ENCODE results near the gene MCCC1.

Gene MCCC1

DNA sequence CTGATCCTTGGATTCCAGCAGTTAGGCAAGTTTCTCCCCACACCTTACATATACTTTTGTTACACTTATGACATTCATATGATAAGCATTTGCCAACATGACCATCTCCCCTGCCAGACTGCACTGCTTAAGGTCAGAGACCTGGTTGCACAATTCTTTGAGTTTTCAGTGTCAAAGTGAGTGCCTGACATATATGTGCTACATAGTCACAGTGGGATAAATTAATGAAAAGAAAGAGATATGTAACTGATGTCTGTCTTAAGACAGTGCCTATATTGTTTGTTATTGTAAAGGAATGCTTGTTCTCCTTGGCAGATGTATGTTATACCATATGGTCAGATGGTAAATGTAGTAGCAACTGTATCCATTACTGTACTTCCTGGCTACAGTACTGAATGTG is 115.4 kb downstream of the MCCC1 start:
- DNase-seq (ENCODE audit: extremely low spot score), result no peak
- ChIA-PET POLR2A (interaction anchor here (0.5 kb wide), 1 partner anchor 70 kb away, joined by 3 read pairs; no protein-coding TSS in a partner anchor), CTCF (no interaction called here)
- TF ChIP-seq, protein P1, sequence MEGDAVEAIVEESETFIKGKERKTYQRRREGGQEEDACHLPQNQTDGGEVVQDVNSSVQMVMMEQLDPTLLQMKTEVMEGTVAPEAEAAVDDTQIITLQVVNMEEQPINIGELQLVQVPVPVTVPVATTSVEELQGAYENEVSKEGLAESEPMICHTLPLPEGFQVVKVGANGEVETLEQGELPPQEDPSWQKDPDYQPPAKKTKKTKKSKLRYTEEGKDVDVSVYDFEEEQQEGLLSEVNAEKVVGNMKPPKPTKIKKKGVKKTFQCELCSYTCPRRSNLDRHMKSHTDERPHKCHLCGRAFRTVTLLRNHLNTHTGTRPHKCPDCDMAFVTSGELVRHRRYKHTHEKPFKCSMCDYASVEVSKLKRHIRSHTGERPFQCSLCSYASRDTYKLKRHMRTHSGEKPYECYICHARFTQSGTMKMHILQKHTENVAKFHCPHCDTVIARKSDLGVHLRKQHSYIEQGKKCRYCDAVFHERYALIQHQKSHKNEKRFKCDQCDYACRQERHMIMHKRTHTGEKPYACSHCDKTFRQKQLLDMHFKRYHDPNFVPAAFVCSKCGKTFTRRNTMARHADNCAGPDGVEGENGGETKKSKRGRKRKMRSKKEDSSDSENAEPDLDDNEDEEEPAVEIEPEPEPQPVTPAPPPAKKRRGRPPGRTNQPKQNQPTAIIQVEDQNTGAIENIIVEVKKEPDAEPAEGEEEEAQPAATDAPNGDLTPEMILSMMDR (IDR thresholded peaks at IDR 0.05; ENCODE audit: control extremely low read depth, extremely low read depth, low read depth, missing control alignments), result no peak

DNA sequence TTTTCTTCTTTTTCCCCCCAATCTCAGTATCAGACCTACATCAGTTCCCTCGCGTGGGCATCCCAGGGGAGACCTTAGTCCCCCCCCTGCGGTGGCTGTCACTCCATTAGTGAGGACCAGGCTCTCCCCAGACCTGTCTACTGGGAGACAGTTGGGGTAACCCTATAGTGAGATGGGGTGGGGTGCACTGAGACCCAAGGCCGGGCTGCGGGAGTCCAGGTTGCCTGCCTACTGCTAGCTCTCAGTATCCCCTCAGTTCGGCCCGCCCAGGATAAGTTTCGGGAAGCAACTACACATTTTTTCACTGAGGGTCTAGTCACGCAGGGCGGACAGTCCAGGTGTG is 118.3 kb downstream of the MCCC1 start:
- ChIA-PET CTCF (interaction anchor here (0.9 to 1.3 kb wide), 5 partner anchors 8 to 20 kb away, joined by 3 to 4 read pairs (median 3); no protein-coding TSS in a partner anchor), POLR2A (no interaction called here)
- no peak for DNase-seq (ENCODE audit: extremely low spot score)
- TF ChIP-seq, protein P1 (IDR thresholded peaks at IDR 0.05; ENCODE audit: control extremely low read depth, extremely low read depth, low read depth, missing control alignments), result no peak

DNA sequence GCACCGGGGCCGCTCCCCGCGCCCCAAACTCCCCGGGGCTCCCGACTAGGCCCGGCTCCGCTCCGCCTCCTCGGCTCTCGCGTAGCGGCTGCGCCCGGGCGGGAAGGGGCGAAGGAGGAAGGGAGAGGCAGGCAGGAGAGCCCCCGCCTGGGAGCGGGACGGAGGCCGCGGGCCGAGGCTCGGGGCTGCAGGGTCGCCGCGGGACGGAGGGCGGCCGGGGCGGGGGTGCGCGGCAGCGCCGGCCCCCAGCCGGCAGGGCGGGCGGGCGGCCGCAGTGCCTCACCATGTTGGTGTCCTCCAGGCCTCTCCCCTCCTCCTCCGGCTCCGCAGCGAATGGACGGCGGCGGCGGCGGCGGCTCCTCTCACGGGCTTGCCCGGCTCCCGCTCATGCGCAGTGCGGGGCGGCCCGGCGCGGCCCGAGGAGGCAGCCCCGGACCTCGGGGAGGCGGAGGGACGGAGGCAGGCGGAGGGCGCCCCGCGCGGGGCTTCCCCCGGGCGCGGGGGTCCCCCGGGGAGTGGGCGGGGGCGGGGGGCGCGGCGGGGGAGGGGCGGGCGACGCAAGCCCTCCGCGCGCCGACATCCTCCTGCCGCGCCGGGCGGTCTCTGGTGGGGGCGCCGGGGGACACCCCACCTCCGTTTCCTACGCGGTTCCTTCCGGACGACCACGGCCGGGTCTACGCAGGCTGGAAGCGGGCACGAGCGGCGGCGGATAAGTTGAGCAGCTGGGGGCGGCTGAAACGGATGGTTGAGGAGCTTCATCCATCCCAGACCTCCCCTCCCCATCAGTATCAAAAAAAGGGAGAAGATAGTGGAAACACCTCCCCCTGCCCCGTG is 118.9 kb downstream of the MCCC1 start, which contains the start of gene DCUN1D1:
Gene DCUN1D1 (minus strand): TSS at position 335 of the 834 bp plus-strand sequence. CDS start 49 bp downstream, at position 286.
- POLR2A ChIA-PET, result interaction anchor here (0.6 kb wide), 1 partner anchor 70 kb away, joined by 3 read pairs; no protein-coding TSS in a partner anchor
- CTCF ChIA-PET, result interaction anchor here (1.0 to 1.3 kb wide), 4 partner anchors 9 to 21 kb away, joined by 3 read pairs; no protein-coding TSS in a partner anchor
- TF ChIP-seq, protein P1 (IDR thresholded peaks at IDR 0.05; ENCODE audit: control extremely low read depth, extremely low read depth, low read depth, missing control alignments), result no peak
- DNase-seq (ENCODE audit: extremely low spot score), result peak; percentile 96

DNA sequence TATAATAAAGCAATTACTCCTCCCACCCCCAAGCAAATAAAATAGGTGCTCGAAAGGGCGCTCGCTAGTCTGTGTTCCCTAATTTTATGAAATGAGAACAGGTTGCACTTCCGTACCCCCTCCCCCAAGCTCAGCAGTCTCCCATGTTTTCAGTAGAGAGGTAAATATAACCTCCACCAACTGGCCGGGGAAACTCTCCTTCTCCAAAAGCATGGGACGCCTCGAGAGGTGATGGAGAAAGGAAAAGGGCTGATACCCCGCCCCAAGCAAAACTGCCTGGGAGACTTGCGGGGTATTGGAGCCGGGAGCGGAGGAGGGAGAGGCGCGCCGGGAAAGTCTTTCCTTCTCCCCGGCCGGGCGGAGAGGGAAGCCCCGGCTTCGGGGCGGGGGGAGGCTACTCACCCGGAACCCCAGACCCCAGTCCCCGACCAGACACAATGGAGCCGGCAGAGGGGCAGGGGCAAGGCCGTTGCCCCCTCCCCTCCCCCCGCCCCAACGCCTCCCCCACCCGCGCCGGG is 119.6 kb downstream of the MCCC1 start:
- POLR2A ChIA-PET, result interaction anchor here (0.6 kb wide), 1 partner anchor 70 kb away, joined by 3 read pairs; no protein-coding TSS in a partner anchor
- CTCF ChIA-PET, result interaction anchor here (2.0 kb wide), 1 partner anchor 10 kb away, joined by 10 read pairs; no protein-coding TSS in a partner anchor
- TF ChIP-seq, protein P1 (IDR thresholded peaks at IDR 0.05; ENCODE audit: control extremely low read depth, extremely low read depth, low read depth, missing control alignments), result no peak
- no peak for DNase-seq (ENCODE audit: extremely low spot score)

DNA sequence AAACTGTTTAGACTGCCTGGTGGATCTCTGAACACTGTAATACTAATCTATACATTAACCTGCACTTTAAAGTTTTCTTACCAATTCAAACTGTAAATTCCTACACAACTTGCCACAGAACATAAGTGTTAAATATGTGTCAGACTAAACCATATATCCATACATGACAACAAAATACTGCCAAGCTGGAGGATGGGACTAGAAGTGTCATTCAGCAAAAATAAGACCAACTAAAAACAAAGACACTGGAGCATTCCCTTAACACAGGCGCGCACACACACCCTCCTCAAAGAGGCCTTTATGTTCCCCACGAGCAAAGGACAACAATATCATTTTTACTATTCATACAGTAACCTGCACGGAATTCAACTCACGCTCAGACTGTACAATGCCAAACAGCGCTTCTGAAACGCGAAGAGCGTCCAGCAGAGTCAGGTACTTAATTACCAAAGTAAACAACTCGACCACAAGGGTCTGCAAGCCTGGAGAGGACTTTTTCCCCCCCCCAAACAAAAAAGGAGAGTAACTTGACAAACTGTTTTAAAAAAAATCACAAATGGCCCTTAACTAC is 120.1 kb downstream of the MCCC1 start:
- ChIA-PET CTCF (interaction anchor here (0.8 to 2.0 kb wide), 4 partner anchors 9 to 66 kb away, joined by 3 to 10 read pairs (median 3); no protein-coding TSS in a partner anchor), POLR2A (interaction anchor here (0.6 kb wide), 1 partner anchor 1273 kb away, joined by 6 read pairs; no protein-coding TSS in a partner anchor)
- no peak for DNase-seq (ENCODE audit: extremely low spot score)
- TF ChIP-seq, protein P1 (IDR thresholded peaks at IDR 0.05; ENCODE audit: control extremely low read depth, extremely low read depth, low read depth, missing control alignments), result no peak

DNA sequence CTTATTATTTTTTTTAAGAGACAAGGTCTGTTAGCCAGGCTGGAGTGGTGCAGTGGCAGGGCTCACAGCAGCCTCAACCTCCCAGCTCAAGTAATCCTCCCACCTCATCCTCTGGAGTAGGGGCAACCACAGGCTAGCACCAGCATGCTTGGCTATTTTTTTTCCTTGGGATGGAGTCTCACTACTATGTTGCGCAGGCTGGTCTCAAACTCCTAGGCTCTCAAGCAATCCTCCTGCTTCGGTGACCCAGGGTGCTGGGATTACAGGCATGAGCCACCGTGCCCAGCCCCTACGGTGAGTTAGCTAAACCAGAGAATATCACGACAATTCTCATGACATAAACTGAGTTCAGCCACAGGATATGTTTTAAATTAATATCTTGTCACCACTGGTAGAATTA is 120.9 kb downstream of the MCCC1 start:
- POLR2A ChIA-PET, result interaction anchor here (0.6 kb wide), 2 partner anchors 73 to 1274 kb away, joined by 4 to 6 read pairs; no protein-coding TSS in a partner anchor
- CTCF ChIA-PET, result interaction anchor here (0.8 to 2.0 kb wide), 4 partner anchors 9 to 65 kb away, joined by 3 to 10 read pairs (median 3); no protein-coding TSS in a partner anchor
- TF ChIP-seq, protein P1 (IDR thresholded peaks at IDR 0.05; ENCODE audit: control extremely low read depth, extremely low read depth, low read depth, missing control alignments), result no peak
- DNase-seq (ENCODE audit: extremely low spot score), result no peak

All from GM10248 (cell line).